Neutrophil (primary cell): Measurements from ENCODE around the gene EPS15.
"Not testable (repeated sequence)": the region's sequence is repeated elsewhere in the genome, so short reads cannot be mapped to it uniquely, and the experiment has no call there.

Experiments
- H3K27ac ChIP-seq: fragments of 200-600 bp; sonication (generic); 2 replicates; pipeline ENCODE4 v1.5.1; 2016; ENCODE audit warnings: mild to moderate bottlenecking, moderate library complexity
- H3K27me3 ChIP-seq: fragments of 200-600 bp; sonication (generic); 2 replicates; pipeline ENCODE4 v1.6.0; 2016; ENCODE audit warnings: mild to moderate bottlenecking
- H3K36me3 ChIP-seq: fragments of 200-600 bp; sonication (generic); 2 replicates; pipeline ENCODE4 v1.5.1; 2017
- H3K4me1 ChIP-seq, 2 experiments: fragments of 200-600 bp in 1 of 2; sonication (generic) in 1 of 2; 1 replicate in 1 of 2; 2 replicates in 1 of 2; pipeline versions ENCODE4 v1.5.1 to v1.6.1; 2013 to 2016; ENCODE audit warnings: low read depth in 1 of 2, low read length in 1 of 2, mild to moderate bottlenecking in 1 of 2, moderate library complexity in 1 of 2; ENCODE audit not compliant: control insufficient read depth in 1 of 2, insufficient read depth in 1 of 2
- H3K4me3 ChIP-seq, 2 experiments: fragments of 200-600 bp in 1 of 2; sonication (generic) in 1 of 2; 1 replicate in 1 of 2; 2 replicates in 1 of 2; pipeline ENCODE4 v1.5.1; 2013 to 2016; ENCODE audit warnings: low read depth in 1 of 2, low read length in 1 of 2, mild to moderate bottlenecking in 1 of 2, moderate library complexity in 1 of 2
- H3K9me3 ChIP-seq: fragments of 200-600 bp; sonication (generic); 2 replicates; pipeline ENCODE4 v1.5.1; 2016
- TF ChIP-seq, protein P1 (sequence below): fragments of 200-600 bp; sonication (generic); IDR thresholded peaks from 2 replicates; pipeline ENCODE4 v1.5.1; 2016; ENCODE audit warnings: antibody characterized with exemption

Gene EPS15

DNA sequence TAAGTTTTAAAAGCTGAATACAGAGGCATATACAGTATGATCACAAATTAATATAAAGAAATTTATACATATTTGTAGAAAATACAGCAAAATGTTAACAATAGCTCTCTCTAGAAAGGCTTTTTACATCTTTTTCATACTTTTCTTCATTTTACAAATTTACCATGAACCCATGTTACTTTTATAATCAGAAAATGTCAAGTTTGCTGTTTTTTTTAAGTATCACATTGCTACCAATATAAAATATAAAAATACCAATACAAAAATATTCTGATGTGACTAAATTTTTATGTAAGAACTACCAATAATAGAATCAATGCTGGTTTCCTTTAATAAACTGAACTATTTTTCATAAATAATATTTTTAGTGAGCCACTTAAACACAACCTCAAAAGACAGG is 104.3 kb downstream of the EPS15 start:
- H3K27me3 ChIP-seq, result no peaks in the 10 kb centered on the region
- H3K27ac ChIP-seq, result no peak overlapping the region
- peaks cover 11% of the 10 kb centered on the region for H3K36me3 ChIP-seq

GRCh38 chr1:51411820-51412219 is 107.2 kb downstream of the EPS15 start:
- peaks cover 32% of the 10 kb centered on the region for H3K36me3 ChIP-seq
- not testable (repeated sequence) for H3K9me3 ChIP-seq, H3K27ac ChIP-seq, H3K4me1 ChIP-seq, H3K27me3 ChIP-seq, H3K4me3 ChIP-seq

More for the DNA sequence above, 104.3 kb downstream of the EPS15 start:
- Histone ChIP-seq H3K9me3 (no peaks in the 10 kb centered on the region), H3K4me1 (no peaks in the 10 kb centered on the region), H3K4me3 (no peak overlapping the region)
- TF ChIP-seq, protein P1, sequence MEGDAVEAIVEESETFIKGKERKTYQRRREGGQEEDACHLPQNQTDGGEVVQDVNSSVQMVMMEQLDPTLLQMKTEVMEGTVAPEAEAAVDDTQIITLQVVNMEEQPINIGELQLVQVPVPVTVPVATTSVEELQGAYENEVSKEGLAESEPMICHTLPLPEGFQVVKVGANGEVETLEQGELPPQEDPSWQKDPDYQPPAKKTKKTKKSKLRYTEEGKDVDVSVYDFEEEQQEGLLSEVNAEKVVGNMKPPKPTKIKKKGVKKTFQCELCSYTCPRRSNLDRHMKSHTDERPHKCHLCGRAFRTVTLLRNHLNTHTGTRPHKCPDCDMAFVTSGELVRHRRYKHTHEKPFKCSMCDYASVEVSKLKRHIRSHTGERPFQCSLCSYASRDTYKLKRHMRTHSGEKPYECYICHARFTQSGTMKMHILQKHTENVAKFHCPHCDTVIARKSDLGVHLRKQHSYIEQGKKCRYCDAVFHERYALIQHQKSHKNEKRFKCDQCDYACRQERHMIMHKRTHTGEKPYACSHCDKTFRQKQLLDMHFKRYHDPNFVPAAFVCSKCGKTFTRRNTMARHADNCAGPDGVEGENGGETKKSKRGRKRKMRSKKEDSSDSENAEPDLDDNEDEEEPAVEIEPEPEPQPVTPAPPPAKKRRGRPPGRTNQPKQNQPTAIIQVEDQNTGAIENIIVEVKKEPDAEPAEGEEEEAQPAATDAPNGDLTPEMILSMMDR, result no peak

DNA sequence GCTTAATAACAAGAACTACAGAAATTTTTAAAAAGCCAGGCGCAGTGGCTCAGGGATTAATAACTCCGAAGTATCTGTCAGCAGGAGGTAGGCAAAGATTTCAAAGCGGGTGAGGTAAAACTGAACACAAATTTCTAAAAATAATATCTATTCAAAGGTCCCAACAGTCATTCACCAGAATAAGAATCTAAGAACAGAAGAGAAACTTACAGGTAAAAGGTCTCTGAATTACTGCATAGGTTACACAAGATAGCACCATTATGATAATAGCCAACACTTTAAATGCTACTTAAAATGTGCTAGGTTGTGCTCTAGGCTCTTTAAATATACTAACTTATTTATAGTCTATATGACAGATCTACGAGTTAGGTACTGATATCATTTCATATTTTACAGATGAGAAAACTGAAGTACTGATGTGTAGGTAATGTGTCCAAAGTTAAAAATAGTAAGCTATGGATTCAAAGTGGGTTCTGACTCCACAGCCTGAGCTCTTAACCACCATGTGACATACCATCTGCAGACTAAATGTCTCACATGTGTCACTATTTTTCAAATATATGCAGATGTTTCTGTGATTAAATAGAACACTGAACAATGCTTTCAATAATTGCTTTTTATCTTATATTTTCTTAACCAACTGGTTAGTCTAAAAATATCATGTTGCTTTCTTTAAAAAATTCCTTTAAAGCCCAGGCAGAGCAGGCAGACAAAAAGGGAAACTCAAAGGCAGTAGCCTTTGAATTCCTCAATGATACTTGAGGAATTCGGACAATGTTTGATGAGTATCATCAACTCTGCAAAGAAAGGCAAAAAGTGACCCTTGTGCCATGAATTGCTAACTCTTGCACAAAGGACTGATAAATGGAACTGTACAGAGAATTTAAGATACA is 108.3 kb downstream of the EPS15 start:
- Histone ChIP-seq H3K27ac (no peak overlapping the region), H3K4me1 (no peaks in the 10 kb centered on the region), H3K9me3 (no peaks in the 10 kb centered on the region), H3K36me3 (peaks cover 42% of the 10 kb centered on the region), H3K27me3 (no peaks in the 10 kb centered on the region), H3K4me3 (no peak overlapping the region)
- TF ChIP-seq, protein P1, result no peak

- not testable (repeated sequence) for H3K9me3 ChIP-seq, H3K27me3 ChIP-seq, H3K4me1 ChIP-seq, H3K4me3 ChIP-seq, H3K27ac ChIP-seq
- H3K36me3 ChIP-seq, result peaks cover 51% of the 10 kb centered on the region
Observed at GRCh38 chr1:51409755-51410541, 109.1 kb downstream of the EPS15 start.

DNA sequence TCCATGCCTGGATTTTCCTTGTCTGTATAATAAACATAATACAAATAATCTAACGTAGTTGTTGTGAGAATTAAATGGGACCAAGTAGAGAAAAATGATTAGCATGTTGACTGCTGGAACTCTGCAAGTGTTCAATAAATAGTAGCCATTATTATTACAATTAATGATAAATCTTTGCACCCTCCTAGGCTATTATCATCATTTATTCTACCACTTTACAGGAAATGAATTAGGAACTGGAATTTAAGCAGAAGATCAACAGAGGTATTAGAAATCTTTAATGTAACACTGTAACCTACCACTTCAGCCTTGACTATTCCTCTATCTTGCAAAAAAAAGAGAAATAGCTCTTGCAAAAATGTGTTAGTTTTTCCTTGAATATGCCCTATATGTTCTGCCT is 126.8 kb downstream of the EPS15 start:
- Histone ChIP-seq H3K4me1 (no peaks in the 10 kb centered on the region), H3K9me3 (no peaks in the 10 kb centered on the region), H3K4me3 (no peak overlapping the region), H3K27ac (no peak overlapping the region), H3K36me3 (peaks cover 51% of the 10 kb centered on the region), H3K27me3 (no peaks in the 10 kb centered on the region)
- TF ChIP-seq, protein P1, result no peak

DNA sequence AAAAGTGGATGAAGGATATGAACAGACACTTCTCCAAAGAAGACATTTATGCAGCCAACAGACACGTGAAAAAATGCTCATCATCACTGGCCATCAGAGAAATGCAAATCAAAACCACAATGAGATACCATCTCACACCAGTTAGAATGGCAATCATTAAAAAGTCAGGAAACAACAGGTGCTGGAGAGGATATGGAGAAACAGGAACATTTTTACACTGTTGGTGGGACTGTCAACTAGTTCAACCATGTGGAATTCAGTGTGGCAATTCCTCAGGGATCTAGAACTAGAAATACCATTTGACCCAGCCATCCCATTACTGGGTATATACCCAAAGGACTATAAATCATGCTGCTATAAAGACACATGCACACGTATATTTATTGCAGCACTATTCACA is 128.4 kb downstream of the EPS15 start:
- H3K36me3 ChIP-seq, result peaks cover 38% of the 10 kb centered on the region
- not testable (repeated sequence) for H3K9me3 ChIP-seq

DNA sequence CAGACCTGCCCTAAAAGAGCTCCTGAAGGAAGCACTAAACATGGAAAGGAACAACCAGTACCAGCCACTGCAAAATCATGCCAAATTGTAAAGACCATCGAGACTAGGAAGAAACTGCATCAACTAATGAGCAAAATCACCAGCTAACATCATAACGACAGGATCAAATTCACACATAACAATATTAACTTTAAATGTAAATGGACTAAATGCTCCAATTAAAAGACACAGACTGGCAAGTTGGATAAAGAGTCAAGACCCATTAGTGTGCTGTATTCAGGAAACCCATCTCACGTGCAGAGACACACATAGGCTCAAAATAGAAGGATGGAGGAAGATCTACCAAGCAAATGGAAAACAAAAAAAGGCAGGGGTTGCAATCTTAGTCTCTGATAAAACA is 131.8 kb downstream of the EPS15 start:
- peaks cover 16% of the 10 kb centered on the region for H3K36me3 ChIP-seq
- H3K4me3 ChIP-seq, H3K4me1 ChIP-seq, H3K9me3 ChIP-seq, H3K27ac ChIP-seq, H3K27me3 ChIP-seq: not testable (repeated sequence)

More for the DNA sequence above, 128.4 kb downstream of the EPS15 start:
- H3K4me3 ChIP-seq, H3K27ac ChIP-seq, H3K27me3 ChIP-seq, H3K4me1 ChIP-seq: not testable (repeated sequence)

DNA sequence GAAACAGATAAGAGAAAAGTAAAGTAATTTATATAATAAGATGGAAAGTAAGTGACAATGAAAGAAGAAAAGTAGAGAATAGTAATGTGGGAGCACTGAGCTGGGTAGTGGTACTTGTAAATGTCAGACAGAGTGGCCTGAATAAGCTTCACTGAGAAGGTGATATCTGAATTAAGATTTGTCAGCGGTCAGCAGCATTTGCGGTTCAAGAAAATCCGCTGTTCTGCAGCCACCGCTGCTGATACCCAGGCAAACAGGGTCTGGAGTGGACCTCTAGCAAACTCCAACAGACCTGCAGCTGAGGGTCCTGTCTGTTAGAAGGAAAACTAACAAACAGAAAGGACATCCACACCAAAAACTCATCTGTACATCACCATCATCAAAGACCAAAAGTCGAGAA is 132.8 kb downstream of the EPS15 start:
- not testable (repeated sequence) for H3K4me3 ChIP-seq, H3K4me1 ChIP-seq, H3K27me3 ChIP-seq, H3K9me3 ChIP-seq, H3K27ac ChIP-seq
- peaks cover 13% of the 10 kb centered on the region for H3K36me3 ChIP-seq
